Neural cell (in vitro differentiated cells): ENCODE measurements around the gene TF. TPM values are rescaled to one million over a fixed set of nuclear protein-coding genes. Genes with fewer than 3 reads are reported as not detected.

Experiments used
- H2AFZ ChIP-seq: fragments of 200-600, 300-800 bp; sonication (generic), shearing (Covaris generic); 2 replicates; pipeline ENCODE4 v1.6.0; 2014; ENCODE audit warnings: low read depth, mild to moderate bottlenecking, antibody characterized with exemption, low read length, moderate library complexity
- H3F3A ChIP-seq: fragments of 200-600 bp; shearing (Covaris generic); 2 replicates; pipeline ENCODE4 v1.6.1; 2016; ENCODE audit warnings: mild to moderate bottlenecking, moderate library complexity, mixed read lengths, antibody characterized with exemption, low read length; ENCODE audit not compliant: insufficient read depth, poor library complexity, severe bottlenecking
- H3K27ac ChIP-seq: fragments of 200-600, 300-800 bp; sonication (generic), shearing (Covaris generic); 2 replicates; pipeline ENCODE4 v1.5.1; 2014; ENCODE audit warnings: mild to moderate bottlenecking, low read length, moderate library complexity
- H3K27me3 ChIP-seq: fragments of 300-800, 200-600 bp; sonication (generic), shearing (Covaris generic); 2 replicates; pipeline ENCODE4 v1.6.0; 2014; ENCODE audit warnings: mild to moderate bottlenecking, low read depth, low read length, moderate library complexity; ENCODE audit not compliant: insufficient read depth
- H3K36me3 ChIP-seq: fragments of 300-800, 200-600 bp; sonication (generic), shearing (Covaris generic); 2 replicates; pipeline ENCODE4 v1.5.1; 2014; ENCODE audit warnings: mild to moderate bottlenecking, antibody characterized with exemption, low read length, moderate library complexity; ENCODE audit not compliant: insufficient read depth
- H3K4me2 ChIP-seq: fragments of 300-800, 200-600 bp; sonication (generic), shearing (Covaris generic); 2 replicates; pipeline ENCODE4 v1.6.0; 2014; ENCODE audit warnings: mild to moderate bottlenecking, low read length
- H3K4me3 ChIP-seq: fragments of 300-800, 200-600 bp; sonication (generic), shearing (Covaris generic); 2 replicates; pipeline ENCODE4 v1.5.1; 2014; ENCODE audit warnings: mild to moderate bottlenecking, low read length, moderate library complexity
- H3K79me2 ChIP-seq: fragments of 200-600 bp; shearing (Covaris generic); replicated peaks from 2 replicates; pipeline ENCODE4 v1.6.0; 2014; ENCODE audit warnings: mild to moderate bottlenecking, low read length, moderate library complexity; ENCODE audit not compliant: insufficient read depth
- H3K9ac ChIP-seq: fragments of 300-800, 200-600 bp; sonication (generic), shearing (Covaris generic); 2 replicates; pipeline ENCODE4 v1.6.1; 2016; ENCODE audit warnings: mild to moderate bottlenecking, low read length, mixed read lengths
- H3K9me2 ChIP-seq: fragments of 200-600 bp; shearing (Covaris generic); 2 replicates; pipeline ENCODE4 v1.6.1; 2016; ENCODE audit warnings: mild to moderate bottlenecking, low read length, mixed read lengths; ENCODE audit not compliant: insufficient read depth
- H3K9me3 ChIP-seq: fragments of 200-600, 300-800 bp; sonication (generic), shearing (Covaris generic); 2 replicates; pipeline ENCODE4 v1.6.1; 2016; ENCODE audit warnings: mild to moderate bottlenecking, mixed run types, low read length, moderate library complexity, mixed read lengths
- H4K20me1 ChIP-seq: fragments of 200-600 bp; shearing (Covaris generic); 2 replicates; pipeline ENCODE4 v1.6.1; 2016; ENCODE audit warnings: mild to moderate bottlenecking, mixed run types; ENCODE audit not compliant: insufficient read depth
- EP300 ChIP-seq: fragments of 450-650 bp; conservative IDR thresholded peaks from 2 replicates; pipeline ENCODE4 v1.6.1; 2014; ENCODE audit warnings: antibody characterized with exemption, mild to moderate bottlenecking, moderate library complexity; ENCODE audit not compliant: poor library complexity, severe bottlenecking
- EZH2 ChIP-seq: fragments of 200-600, 300-800 bp; shearing (Covaris generic), sonication (generic); IDR thresholded peaks from 2 replicates; pipeline ENCODE4 v1.6.1; 2014; ENCODE audit warnings: antibody characterized with exemption, low read length, borderline replicate concordance, mild to moderate bottlenecking; ENCODE audit not compliant: insufficient read depth, poor library complexity, severe bottlenecking
- MXI1 ChIP-seq: fragments of 450-650 bp; conservative IDR thresholded peaks from 2 replicates; pipeline ENCODE4 v1.6.1; 2014; ENCODE audit warnings: antibody characterized with exemption, mild to moderate bottlenecking; ENCODE audit not compliant: poor library complexity, severe bottlenecking
- POLR2AphosphoS5 ChIP-seq: IDR thresholded peaks from 2 replicates; pipeline ENCODE4 v1.6.1; 2012
- RAD21 ChIP-seq: fragments of 450-650 bp; conservative IDR thresholded peaks from 2 replicates; pipeline ENCODE4 v1.6.1; 2014; ENCODE audit warnings: antibody characterized with exemption, mild to moderate bottlenecking, moderate library complexity
- SMC3 ChIP-seq: fragments of 450-650 bp; conservative IDR thresholded peaks from 2 replicates; pipeline ENCODE4 v1.6.1; 2014; ENCODE audit warnings: antibody characterized with exemption, mild to moderate bottlenecking, moderate library complexity; ENCODE audit not compliant: poor library complexity
- TAF1 ChIP-seq: IDR thresholded peaks from 2 replicates; pipeline ENCODE4 v1.6.1; 2012; ENCODE audit warnings: low read depth
- polyA plus RNA-seq: library from polyadenylated mRNA; depleted of rRNA; stranded (reverse); fragments of >200 nt; gene quantifications from 2 replicates; pipeline ENCODE4 v1.2.3, GENCODE V29; 2014
- TF ChIP-seq, protein P1 (sequence below): fragments of 450-650 bp; IDR thresholded peaks from 2 replicates; pipeline ENCODE4 v1.5.1; 2014; ENCODE audit warnings: antibody characterized with exemption, mild to moderate bottlenecking, moderate library complexity; ENCODE audit not compliant: poor library complexity, severe bottlenecking
- TF ChIP-seq, protein P2 (sequence below): IDR thresholded peaks from 2 replicates; pipeline ENCODE4 v1.6.1; 2012; ENCODE audit warnings: borderline replicate concordance

TF gene
- polyA plus RNA-seq, 1 donor from 2014 or later: 1.4 TPM

DNA sequence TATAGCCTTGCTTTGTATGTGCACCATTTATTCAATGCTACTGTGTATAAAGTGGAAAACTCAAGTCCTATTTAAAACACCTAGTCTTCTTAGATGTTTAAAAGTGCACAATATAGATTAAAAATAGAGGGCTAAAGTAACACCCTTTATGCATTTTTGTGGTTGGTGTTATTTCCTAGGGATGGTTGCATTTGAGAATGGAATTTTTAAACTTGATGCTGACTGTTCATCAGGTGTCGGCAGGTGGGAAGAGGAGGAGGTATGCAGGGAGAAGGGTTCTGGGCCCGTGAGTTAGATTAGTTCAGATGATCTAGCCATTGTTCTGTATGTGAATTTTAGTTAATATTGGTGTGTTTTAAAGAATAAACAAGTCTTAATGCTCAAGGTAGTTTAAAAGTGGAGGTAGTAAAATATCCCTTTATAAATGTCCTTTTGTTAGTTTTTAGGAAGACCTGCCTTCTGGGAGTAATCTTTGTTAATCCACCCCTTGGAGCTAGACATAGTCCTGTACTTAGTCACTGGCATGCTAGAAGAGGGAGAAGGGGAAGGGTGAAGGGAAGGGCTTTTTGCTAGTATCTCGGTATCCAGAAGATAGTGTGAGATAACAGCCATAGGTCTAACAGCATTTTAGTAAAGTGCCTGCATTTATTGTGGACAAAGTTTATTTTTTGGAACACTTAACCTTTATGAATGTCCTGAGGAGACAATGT, 51.4 kb downstream of the TF start:
- Histone ChIP-seq H3K9ac (no peak overlapping the region), H4K20me1 (no peaks in the 10 kb centered on the region), H3F3A (no peaks in the 10 kb centered on the region), H3K9me2 (no peaks in the 10 kb centered on the region), H3K27me3 (no peaks in the 10 kb centered on the region), H3K79me2 (no peaks in the 10 kb centered on the region), H3K36me3 (no peaks in the 10 kb centered on the region), H3K27ac (no peak overlapping the region), H3K4me2 (no peak overlapping the region), H3K4me3 (no peak overlapping the region), H3K9me3 (no peaks in the 10 kb centered on the region), H2AFZ (no peak overlapping the region)
- TF ChIP-seq, protein P1, sequence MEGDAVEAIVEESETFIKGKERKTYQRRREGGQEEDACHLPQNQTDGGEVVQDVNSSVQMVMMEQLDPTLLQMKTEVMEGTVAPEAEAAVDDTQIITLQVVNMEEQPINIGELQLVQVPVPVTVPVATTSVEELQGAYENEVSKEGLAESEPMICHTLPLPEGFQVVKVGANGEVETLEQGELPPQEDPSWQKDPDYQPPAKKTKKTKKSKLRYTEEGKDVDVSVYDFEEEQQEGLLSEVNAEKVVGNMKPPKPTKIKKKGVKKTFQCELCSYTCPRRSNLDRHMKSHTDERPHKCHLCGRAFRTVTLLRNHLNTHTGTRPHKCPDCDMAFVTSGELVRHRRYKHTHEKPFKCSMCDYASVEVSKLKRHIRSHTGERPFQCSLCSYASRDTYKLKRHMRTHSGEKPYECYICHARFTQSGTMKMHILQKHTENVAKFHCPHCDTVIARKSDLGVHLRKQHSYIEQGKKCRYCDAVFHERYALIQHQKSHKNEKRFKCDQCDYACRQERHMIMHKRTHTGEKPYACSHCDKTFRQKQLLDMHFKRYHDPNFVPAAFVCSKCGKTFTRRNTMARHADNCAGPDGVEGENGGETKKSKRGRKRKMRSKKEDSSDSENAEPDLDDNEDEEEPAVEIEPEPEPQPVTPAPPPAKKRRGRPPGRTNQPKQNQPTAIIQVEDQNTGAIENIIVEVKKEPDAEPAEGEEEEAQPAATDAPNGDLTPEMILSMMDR: no peak
- TF ChIP-seq, protein P2, sequence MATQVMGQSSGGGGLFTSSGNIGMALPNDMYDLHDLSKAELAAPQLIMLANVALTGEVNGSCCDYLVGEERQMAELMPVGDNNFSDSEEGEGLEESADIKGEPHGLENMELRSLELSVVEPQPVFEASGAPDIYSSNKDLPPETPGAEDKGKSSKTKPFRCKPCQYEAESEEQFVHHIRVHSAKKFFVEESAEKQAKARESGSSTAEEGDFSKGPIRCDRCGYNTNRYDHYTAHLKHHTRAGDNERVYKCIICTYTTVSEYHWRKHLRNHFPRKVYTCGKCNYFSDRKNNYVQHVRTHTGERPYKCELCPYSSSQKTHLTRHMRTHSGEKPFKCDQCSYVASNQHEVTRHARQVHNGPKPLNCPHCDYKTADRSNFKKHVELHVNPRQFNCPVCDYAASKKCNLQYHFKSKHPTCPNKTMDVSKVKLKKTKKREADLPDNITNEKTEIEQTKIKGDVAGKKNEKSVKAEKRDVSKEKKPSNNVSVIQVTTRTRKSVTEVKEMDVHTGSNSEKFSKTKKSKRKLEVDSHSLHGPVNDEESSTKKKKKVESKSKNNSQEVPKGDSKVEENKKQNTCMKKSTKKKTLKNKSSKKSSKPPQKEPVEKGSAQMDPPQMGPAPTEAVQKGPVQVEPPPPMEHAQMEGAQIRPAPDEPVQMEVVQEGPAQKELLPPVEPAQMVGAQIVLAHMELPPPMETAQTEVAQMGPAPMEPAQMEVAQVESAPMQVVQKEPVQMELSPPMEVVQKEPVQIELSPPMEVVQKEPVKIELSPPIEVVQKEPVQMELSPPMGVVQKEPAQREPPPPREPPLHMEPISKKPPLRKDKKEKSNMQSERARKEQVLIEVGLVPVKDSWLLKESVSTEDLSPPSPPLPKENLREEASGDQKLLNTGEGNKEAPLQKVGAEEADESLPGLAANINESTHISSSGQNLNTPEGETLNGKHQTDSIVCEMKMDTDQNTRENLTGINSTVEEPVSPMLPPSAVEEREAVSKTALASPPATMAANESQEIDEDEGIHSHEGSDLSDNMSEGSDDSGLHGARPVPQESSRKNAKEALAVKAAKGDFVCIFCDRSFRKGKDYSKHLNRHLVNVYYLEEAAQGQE: no peak
- TF ChIP-seq EP300 (no peak), RAD21 (no peak), MXI1 (no peak), TAF1 (no peak), EZH2 (no peak), POLR2AphosphoS5 (no peak), SMC3 (no peak)

DNA sequence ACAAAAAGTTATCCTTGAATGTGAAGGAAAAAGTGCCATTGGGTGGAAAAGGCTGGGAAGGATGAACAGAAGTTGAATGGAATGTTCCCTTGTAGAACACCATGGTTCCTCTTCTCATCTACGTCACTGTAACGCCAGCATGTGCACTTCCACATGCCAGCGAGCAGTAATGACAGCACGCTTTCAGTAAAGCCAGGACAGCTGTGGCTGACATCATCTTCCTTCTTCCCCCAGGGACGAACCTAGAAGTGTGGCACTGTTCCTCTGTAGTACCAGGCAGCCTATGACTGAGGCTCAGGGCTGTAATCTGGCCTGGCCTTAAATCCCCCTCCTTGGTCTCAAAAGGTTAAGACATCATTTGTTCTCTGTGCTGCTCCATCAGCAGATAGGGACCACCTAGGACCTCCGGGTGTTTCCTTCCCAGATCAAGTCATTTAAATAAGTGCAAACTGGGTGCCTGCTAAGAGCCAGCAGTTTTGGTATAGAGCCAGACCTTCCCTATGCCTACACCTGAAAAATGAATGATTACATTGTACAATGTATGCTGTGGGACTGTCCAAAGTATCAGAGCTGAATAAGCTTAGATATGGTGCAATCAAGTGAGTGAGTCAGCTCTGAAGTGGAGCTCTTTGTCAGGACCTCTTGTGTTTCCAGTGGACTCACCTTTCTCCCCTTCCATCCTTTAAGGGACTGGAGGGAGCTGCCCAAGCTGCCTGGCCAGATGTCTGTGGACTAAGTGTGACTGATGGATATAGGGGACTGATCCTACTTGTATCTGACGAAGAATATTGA, 53.8 kb downstream of the TF start:
- no peaks in the 10 kb centered on the region for H3K9me2 ChIP-seq

More for the DNA sequence above, 53.8 kb downstream of the TF start:
- Histone ChIP-seq H3K4me3 (no peak overlapping the region), H3K9me3 (no peaks in the 10 kb centered on the region), H3K36me3 (no peaks in the 10 kb centered on the region), H3K79me2 (no peaks in the 10 kb centered on the region), H3K27me3 (no peaks in the 10 kb centered on the region), H3F3A (no peaks in the 10 kb centered on the region), H4K20me1 (no peaks in the 10 kb centered on the region), H2AFZ (no peak overlapping the region), H3K27ac (no peak overlapping the region), H3K4me2 (no peak overlapping the region), H3K9ac (no peak overlapping the region)
- no peak for TF ChIP-seq MXI1
- TF ChIP-seq SMC3: no peak
- TF ChIP-seq RAD21: no peak
- TF ChIP-seq, protein P1: no peak
- TF ChIP-seq POLR2AphosphoS5: no peak
- TF ChIP-seq EP300: no peak
- no peak for TF ChIP-seq TAF1
- TF ChIP-seq EZH2: no peak
- TF ChIP-seq, protein P2: no peak
